GM11168 (cell line): Measurements from ENCODE around the gene AFP.

Experiments
- in situ Hi-C: fragments of 300-500 bp; cut with MboI; formaldehyde crosslinking; loops from one replicate; pipeline ENCODE4 v1.12.0; 2022; ENCODE audit warnings: low sequenced_read_pairs; ENCODE audit not compliant: unreplicated experiment

Gene AFP

GRCh38 chr4:73436674-73437557, 895 bp downstream of the AFP start:
- in situ Hi-C loops, result no loop called here

GRCh38 chr4:73437558-73437956, 1.5 kb downstream of the AFP start:
- in situ Hi-C loops, result no loop called here

DNA sequence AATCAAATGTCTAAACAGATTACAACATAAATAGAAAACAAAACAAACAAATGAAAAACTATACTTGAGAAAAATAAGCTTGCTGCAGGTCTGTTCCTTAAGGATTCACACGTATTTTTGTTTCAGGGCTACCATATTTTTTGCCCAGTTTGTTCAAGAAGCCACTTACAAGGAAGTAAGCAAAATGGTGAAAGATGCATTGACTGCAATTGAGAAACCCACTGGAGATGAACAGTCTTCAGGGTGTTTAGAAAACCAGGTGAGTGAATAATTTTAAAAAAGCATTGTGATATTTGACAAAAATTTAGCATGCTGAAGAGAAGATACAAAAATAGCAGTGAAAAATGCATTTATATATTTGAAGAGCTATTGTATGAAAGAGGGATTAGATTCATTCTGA, 2.0 kb downstream of the AFP start:
- in situ Hi-C loops, result no loop called here

GRCh38 chr4:73438582-73439215, 2.7 kb downstream of the AFP start:
- in situ Hi-C loops, result no loop called here

DNA sequence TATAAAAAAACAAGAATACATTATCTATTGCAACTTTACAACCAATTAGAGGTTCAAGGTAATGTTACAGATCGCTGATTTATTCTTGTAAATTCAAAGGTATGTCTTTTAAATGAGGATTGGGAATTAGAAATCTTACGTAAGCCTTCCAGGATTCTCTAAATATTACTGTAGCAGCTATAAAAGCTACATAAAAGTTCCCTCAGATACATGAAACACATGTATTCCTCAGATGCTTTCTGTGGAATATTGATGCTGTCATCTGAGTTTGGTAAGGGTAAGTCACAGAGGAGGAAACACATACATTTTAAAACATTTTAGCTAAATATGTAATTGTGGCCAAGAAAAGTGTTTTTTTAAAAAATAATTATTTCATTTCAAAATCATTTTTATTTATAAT, 3.4 kb downstream of the AFP start:
- in situ Hi-C loops, result no loop called here

- in situ Hi-C loops, result no loop called here
These were observed 4.0 kb downstream of the AFP start for GRCh38 chr4:73439991-73440390.

DNA sequence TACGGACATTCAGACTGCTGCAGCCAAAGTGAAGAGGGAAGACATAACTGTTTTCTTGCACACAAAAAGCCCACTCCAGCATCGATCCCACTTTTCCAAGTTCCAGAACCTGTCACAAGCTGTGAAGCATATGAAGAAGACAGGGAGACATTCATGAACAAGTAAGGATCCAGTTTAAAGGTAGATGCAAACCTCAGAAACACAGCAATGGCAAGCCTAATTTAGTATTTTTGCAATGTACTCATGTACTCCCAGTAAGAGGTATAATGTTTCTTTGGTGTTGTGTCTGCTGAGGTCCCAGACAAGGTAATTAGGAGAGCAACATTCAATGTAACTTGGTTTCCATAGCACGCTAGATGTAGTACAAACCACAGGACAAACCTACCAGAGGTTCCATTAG, 4.6 kb downstream of the AFP start:
- in situ Hi-C loops, result no loop called here

- in situ Hi-C loops, result no loop called here
These were observed 6.3 kb downstream of the AFP start for GRCh38 chr4:73442275-73442674.

DNA sequence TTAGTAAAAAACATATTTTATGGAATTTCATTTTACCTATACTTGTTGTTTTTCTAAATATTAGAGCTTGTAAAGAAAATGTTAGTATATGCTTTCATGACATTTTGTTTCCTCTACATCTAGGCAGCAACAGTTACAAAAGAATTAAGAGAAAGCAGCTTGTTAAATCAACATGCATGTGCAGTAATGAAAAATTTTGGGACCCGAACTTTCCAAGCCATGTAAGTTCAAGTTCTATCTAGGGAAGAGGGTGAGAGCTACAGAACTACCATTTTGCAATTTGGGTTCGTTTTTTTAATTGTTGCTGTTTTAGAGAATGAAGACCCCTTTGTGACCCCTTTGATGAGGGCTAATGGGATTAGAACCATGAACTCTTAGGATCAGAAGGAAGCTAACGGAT, 7.2 kb downstream of the AFP start:
- in situ Hi-C loops, result no loop called here

DNA sequence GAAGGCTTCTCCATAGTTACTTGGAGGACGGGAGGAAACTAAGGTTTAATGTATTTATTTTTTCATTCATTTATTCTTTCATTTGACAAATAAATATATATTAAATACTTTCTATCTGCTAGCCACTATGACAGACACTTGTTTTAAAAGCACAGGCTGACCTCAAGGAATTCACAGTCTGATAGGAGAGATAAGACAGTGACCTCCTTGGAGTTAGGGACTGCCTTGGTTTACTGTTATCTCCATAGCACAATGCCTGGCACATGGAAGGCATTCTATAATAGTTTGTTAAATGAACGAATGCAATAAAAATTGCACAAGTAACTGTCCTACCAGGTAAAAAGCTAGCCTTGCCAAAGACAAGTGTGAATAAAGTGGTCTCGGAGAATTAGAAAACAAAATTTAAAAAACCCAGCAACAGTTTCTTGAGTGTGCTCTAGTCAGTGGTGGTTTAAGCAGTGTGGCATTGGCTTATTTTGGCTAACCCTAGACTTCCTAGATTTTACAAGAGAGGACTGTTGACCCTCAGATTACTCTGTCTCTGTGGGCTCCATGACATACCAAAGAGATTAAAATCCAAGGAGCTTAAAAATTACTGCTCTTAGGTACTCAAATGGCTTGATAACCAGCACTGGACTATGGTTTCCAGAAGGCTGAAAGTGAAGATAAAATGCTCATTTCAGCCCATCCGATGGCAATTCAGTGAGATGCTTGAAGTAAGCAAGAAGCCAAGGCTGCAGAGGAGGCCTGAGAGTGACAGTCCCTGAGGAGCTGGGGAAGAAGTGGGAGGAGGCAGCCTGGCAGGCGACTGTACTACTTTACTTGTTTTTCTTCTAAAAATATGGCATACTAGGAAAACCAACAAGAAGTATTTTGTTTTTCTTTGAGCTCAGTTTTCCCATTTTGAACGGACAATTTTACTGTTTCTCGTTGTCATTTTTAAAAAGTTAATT, 9.6 kb downstream of the AFP start:
- in situ Hi-C loops, result no loop called here

DNA sequence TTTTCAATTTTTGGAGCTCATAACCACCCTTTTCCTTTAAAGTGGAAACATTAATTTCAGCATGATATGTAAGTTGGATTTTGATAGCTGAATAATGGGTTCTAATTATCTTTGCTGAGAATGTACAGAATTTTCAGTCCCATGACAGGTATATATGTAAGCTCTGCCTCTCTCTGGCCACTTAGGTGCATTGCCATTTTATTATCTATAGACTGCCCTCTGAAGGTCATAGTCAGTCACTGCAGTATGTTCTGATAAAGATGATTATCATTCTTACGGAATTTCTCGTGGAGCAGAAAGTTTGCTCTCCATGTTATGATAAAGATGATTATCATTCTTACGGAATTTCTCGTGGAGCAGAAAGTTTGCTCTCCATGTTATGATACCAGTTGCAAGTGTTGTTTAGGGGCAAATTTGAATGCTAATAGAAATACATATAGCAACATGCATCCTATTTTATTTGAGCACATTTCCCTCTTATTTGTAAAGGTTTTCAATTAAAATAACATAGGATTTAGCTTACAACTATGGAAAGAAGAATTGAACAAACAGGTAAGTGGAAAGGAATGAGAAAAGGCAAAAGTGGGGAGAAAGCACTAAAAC, 10.4 kb downstream of the AFP start:
- in situ Hi-C loops, result no loop called here

DNA sequence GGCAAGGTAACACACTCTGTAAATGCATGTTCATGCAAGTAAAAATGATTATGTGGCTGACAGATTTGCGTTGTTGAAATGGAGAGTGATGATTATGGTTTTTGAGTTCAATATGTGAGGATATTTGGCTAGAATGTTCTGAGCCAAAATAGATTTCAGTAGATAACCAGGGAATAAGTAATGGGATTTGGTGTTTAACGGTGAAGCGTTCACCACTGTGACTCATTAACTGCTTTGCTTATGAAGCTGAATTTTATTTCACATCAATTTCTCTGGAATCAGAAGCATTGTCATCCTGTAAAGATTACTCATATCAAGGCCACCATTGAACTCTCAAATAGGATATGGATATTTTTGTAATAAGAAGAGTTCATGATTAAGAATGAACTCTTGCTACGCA, 11.7 kb downstream of the AFP start:
- in situ Hi-C loops, result no loop called here

DNA sequence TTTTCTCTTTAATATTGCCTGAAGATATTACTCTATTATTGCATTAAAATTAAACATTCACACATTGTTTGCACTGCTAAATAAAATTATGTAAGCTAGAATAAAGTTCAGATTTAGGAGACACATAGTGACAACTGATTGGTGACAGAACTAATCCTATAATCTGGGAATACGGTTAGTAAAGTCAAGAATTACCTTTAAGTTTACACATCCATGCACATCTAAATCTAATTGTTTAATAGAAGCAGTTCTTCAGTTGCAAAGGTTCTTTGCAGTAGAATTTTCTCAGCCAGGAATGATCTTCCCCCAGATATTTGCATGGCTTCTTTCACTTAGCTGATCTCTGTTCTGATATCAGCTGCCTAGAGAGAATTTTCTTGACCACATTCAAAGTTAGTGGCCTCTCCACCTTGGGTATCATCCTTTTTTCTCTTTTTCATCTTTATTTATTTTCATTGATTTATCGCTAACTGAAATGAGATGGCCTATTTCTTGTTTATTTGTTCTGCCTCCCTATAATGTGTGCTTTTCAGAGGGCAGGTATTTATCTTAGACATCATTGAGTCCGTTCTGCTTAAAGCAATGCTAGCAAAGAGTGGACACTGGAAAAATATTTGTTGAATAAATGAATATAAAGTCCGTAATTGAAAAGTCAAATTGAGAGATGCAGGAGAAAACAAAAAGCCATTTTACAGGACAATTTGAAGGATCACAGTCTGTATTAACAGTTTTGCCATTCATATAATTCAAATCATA, 12.6 kb downstream of the AFP start:
- in situ Hi-C loops, result no loop called here

- in situ Hi-C loops, result no loop called here
These were observed 14.5 kb downstream of the AFP start for GRCh38 chr4:73450398-73451004.

DNA sequence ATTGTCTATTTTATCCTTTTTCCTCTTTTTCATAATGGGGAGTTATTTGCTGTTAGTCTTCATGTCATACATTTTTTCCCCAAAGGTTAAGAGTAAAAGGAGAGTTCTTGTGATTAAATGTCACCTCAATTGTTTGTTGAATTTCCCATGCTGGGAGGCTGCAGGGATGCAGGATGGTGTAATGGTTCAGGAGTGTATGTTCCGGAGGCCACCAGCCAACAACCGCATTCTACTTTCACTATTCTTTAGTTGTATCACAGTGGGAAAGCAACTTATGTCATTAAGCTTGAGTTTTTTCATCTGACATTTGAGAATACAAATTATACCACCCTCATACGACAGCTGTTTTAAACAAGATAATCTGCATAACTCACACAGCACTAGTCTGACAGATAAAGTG, 15.4 kb downstream of the AFP start:
- in situ Hi-C loops, result no loop called here

DNA sequence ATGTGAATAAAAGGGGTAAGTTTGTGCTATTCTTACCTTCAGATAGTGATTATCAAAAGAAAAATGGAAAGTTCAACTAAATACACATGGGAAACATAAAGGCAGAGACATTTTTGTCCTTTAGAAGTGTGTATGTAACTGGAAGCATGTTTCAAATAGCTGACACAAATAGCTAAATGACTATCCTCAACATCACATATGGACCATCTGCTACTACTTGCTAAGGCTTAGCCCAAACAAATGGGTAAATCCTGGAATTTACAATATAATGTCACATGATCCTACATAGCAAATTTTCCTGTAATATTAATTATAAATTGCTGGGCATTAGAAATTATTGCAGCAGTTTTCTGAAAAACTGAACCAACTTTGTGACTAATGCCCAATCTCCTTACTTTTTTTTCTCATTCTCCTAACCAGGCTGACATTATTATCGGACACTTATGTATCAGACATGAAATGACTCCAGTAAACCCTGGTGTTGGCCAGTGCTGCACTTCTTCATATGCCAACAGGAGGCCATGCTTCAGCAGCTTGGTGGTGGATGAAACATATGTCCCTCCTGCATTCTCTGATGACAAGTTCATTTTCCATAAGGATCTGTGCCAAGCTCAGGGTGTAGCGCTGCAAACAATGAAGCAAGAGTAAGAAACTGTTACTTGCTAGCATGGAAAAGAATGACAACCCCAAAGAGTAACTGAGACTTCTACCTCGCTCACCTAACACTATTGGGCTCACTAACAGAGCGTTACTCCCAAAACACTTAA, 16.1 kb downstream of the AFP start:
- in situ Hi-C loops, result no loop called here

GRCh38 chr4:73452953-73453700, 17.1 kb downstream of the AFP start:
- in situ Hi-C loops, result no loop called here

DNA sequence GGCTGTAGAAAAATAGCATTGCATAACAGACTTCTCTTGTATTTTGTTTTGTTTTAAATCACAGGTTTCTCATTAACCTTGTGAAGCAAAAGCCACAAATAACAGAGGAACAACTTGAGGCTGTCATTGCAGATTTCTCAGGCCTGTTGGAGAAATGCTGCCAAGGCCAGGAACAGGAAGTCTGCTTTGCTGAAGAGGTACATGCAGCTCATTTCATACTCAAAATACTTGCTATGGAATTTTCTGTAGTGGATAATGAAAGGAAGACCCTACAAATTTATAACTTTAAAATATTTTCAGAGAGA, 17.6 kb downstream of the AFP start:
- in situ Hi-C loops, result no loop called here
